HEK293T (cell line): Measurements from ENCODE around the gene TRPM2.
"Not testable (repeated sequence)": the region's sequence is repeated elsewhere in the genome, so short reads cannot be mapped to it uniquely, and the experiment has no call there.

Experiments
- BHLHE40 ChIP-seq: fragments of 450-650 bp; IDR thresholded peaks from 2 replicates; pipeline ENCODE4 v1.6.1; 2016; ENCODE audit warnings: mild to moderate bottlenecking, moderate library complexity, borderline replicate concordance
- FOXK2 ChIP-seq: fragments of 450-650 bp; IDR thresholded peaks from 2 replicates; pipeline ENCODE4 v1.6.1; 2016; ENCODE audit warnings: mild to moderate bottlenecking

DNA sequence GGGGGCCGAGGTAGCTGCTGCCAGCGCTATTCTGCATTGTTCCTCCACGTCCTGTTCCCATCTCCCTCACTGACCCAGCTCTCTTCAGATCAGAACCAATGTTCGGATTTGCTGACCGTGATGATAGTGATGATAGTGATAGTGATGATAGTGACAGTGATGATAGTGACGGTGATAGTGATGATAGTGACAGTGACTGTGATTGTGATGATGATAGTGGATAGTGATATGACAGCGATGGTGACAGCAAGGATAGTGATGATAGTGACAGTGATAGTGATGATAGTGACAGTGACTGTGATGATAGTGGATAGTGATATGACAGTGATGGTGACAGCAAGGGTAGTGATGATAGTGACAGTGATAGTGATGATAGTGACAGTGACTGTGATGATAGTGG lies 51.1 kb downstream of the TRPM2 start:
- TF ChIP-seq BHLHE40, FOXK2: not testable (repeated sequence)
